ENCODE data around the gene LYPD6B. TPM values are rescaled to one million over a fixed set of nuclear protein-coding genes. Genes with fewer than 3 reads are reported as not detected.
A peak's percentile ranks its signal among the peaks of the same experiment; 100 is the strongest.

LYPD6B gene
- total and polyA plus RNA-seq, 10 donors = 0.46 to 3.5 (median 1.9) TPM

DNA sequence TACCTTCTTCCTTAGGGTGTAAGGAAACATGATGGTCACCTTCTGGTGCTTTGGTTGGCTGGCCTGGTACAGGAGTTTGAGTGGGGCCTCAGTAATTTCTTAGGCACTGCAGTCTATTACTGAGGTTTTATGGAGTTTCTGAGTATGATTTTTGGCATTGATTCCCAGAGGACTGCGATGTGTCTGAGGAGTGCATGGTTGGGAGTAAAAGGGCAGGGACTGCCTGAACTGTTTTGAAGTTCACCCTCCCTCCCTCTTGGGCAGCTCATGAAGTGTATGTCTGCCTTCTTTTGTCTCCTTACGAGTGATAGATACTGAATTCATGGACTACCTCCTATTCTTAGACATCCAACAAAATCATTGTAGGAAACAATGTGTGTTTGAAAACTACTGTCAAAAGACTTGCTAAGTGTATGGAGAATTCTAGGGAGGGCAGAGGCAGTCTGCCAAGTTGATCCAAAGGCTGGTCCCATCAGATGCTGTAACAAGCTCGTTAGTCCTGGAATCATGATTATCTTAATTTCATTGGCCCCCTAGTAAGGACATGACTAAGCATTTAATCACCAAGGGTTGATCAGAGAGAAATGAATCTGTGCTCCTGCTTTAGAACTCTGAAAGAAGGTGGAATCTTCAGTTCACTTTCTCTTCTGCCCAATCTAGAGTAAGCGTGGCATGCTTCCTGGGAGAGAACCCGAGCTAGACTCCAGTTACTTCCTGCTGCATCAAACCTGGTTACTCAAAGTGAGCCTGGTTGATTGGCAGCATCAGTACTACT lies 26.5 kb downstream of the LYPD6B start:
- DNase-seq = no peak
- intact Hi-C loops (cut with DNase I; ENCODE audit: low total_unique reads) = no loop called here
- no peak for TF ChIP-seq POLR2A (IDR thresholded peaks at IDR 0.05)

DNA sequence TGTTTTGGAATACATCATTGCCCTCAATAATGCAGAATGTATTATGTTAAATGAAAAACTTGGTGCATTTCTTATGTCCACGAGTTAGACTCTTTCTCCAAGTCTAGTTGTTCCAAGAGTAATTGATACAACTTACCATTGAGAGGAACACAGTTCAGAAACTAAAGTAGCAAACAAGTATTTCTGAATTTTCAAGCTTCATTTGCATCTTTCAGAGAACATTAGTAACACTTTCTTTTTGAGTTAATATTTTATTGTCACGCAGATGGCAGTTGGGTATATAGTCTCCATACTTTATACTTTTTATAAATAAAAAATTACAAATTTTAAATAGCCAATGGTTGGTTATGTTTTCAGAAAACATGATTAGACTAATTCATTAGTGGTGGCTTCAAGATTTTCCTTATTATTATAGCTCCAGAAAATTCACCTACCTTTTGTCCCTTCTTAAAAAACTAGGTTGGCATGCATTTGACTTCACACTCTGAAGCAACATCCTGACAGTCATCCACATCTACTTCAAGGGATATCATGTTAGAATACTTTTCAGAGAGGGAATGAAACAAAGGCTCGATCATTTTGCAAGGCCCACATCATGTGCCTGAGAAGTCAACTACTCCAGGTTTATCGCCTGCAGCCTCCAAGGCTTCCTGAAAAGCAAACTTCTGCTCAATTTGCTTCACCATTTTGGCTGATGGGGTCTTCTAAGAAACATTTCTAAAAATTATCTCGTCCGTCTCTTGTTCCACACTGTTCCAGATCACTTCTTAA lies 29.9 kb downstream of the LYPD6B start:
- H3K9me3 ChIP-seq = no peaks in the 10 kb centered on the region
- no peak overlapping the region for H3K27ac ChIP-seq
- intact Hi-C loops (cut with DNase I; ENCODE audit: low total_unique reads) = no loop called here
- no peaks in the 10 kb centered on the region for H3K27me3 ChIP-seq (replicated peaks in 1 of 7)
- H3K4me3 ChIP-seq = no peak overlapping the region
- 66 to 84% (median 71%) methylated on average over 6 of the region's 6 CpGs for WGBS, 5 donors
- no peaks in the 10 kb centered on the region for H3K36me3 ChIP-seq
- H3K4me1 ChIP-seq = peaks cover 0 to 6% (median 0%) of the 10 kb centered on the region in 6 donors
- no peak for DNase-seq
- TF ChIP-seq POLR2A (IDR thresholded peaks at IDR 0.05) = no peak
- TF ChIP-seq, protein P1, sequence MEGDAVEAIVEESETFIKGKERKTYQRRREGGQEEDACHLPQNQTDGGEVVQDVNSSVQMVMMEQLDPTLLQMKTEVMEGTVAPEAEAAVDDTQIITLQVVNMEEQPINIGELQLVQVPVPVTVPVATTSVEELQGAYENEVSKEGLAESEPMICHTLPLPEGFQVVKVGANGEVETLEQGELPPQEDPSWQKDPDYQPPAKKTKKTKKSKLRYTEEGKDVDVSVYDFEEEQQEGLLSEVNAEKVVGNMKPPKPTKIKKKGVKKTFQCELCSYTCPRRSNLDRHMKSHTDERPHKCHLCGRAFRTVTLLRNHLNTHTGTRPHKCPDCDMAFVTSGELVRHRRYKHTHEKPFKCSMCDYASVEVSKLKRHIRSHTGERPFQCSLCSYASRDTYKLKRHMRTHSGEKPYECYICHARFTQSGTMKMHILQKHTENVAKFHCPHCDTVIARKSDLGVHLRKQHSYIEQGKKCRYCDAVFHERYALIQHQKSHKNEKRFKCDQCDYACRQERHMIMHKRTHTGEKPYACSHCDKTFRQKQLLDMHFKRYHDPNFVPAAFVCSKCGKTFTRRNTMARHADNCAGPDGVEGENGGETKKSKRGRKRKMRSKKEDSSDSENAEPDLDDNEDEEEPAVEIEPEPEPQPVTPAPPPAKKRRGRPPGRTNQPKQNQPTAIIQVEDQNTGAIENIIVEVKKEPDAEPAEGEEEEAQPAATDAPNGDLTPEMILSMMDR (IDR thresholded peaks at IDR 0.05 in 8 of 11, conservative IDR thresholded peaks at IDR 0.05 in 3 of 11) = no peak
- no peak for TF ChIP-seq POLR2AphosphoS5 (IDR thresholded peaks at IDR 0.05)

More for the DNA sequence above, 26.5 kb downstream of the LYPD6B start:
- WGBS, 5 donors = 67 to 83% (median 78%) methylated on average over 5 of the region's 5 CpGs
- Histone ChIP-seq H3K4me1 (peaks cover 0 to 6% (median 0%) of the 10 kb centered on the region in 6 donors), H3K9me3 (no peaks in the 10 kb centered on the region), H3K27ac (peak overlapping the region in 2 of 8 donors; percentile 17 to 18), H3K27me3 (replicated peaks in 1 of 7) (no peaks in the 10 kb centered on the region), H3K4me3 (no peak overlapping the region), H3K36me3 (no peaks in the 10 kb centered on the region)

DNA sequence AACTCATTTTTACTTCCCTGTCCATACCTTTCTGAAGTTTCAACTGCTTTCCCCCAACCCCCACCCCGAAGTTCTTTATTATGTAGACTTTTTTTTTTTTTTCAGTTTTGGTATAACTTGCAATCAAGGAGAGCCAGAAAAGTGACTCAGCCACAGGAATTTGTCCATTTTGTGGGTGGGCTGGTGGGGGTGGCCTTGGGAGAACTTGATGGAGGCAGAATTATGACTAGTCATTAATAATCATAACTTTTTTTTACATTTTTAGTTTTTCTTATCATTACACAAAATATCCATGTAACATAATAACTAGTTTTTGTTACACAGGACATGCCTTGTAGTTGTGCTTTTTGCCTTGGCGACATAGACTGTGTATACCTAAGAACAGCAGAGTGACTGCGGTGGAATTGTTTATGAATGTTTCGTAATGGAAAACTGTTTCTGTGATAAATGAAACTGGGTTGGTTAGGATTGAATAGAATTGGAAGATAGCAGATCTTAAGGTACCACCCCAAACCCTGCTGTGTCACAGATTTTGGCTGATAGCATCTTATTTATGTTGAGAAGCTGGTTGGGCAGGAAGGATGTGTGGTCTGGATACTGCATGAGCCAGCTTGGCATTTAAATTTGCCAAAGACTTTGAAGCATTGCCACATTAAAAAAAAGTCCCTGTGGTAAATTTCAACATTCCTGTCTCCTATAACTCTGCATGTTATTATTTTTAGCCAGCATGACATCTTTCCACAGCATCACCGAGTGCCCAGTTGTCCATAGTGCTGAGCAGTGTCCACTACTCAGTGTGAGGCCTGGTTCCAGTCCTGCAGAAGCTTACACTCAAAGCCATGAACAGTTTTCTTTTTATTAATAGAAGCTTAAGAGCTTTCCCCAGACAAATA lies 30.7 kb downstream of the LYPD6B start:
- DNase-seq = no peak

More for the DNA sequence above, 30.7 kb downstream of the LYPD6B start:
- Histone ChIP-seq H3K4me3 (no peak overlapping the region), H3K4me1 (peaks cover 0 to 6% (median 0%) of the 10 kb centered on the region in 6 donors), H3K9me3 (no peaks in the 10 kb centered on the region), H3K27ac (no peak overlapping the region), H3K36me3 (no peaks in the 10 kb centered on the region), H3K27me3 (replicated peaks in 1 of 7) (no peaks in the 10 kb centered on the region)
- TF ChIP-seq, protein P1 (IDR thresholded peaks at IDR 0.05 in 8 of 11, conservative IDR thresholded peaks at IDR 0.05 in 3 of 11) = no peak
- TF ChIP-seq POLR2AphosphoS5 (IDR thresholded peaks at IDR 0.05) (no peak), POLR2A (IDR thresholded peaks at IDR 0.05) (no peak)
- WGBS, 5 donors = 26 to 48% (median 33%) methylated on average over 5 of the region's 5 CpGs
- intact Hi-C loops (cut with DNase I; ENCODE audit: low total_unique reads) = no loop called here

Data from spleen (tissue), 11 donors.